NCI-H446 (cell line): ENCODE measurements around the gene GTF2IRD1.
"Not testable (repeated sequence)": the region's sequence is repeated elsewhere in the genome, so short reads cannot be mapped to it uniquely, and the experiment has no call there.

Experiments used
- DNase-seq, 2 experiments: peaks; one replicate each; lab custom pipeline; 2025; lab: John Stamatoyannopoulos, UW

GTF2IRD1 gene, protein sequence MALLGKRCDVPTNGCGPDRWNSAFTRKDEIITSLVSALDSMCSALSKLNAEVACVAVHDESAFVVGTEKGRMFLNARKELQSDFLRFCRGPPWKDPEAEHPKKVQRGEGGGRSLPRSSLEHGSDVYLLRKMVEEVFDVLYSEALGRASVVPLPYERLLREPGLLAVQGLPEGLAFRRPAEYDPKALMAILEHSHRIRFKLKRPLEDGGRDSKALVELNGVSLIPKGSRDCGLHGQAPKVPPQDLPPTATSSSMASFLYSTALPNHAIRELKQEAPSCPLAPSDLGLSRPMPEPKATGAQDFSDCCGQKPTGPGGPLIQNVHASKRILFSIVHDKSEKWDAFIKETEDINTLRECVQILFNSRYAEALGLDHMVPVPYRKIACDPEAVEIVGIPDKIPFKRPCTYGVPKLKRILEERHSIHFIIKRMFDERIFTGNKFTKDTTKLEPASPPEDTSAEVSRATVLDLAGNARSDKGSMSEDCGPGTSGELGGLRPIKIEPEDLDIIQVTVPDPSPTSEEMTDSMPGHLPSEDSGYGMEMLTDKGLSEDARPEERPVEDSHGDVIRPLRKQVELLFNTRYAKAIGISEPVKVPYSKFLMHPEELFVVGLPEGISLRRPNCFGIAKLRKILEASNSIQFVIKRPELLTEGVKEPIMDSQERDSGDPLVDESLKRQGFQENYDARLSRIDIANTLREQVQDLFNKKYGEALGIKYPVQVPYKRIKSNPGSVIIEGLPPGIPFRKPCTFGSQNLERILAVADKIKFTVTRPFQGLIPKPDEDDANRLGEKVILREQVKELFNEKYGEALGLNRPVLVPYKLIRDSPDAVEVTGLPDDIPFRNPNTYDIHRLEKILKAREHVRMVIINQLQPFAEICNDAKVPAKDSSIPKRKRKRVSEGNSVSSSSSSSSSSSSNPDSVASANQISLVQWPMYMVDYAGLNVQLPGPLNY

GRCh38 chr7:74453322-74454011, at the start of gene GTF2IRD1:
TSS of gene GTF2IRD1 (plus strand) at chr7:74453906. CDS start at chr7:74508081, 54,175 bp downstream.
- peak; percentile 10 to 53 for DNase-seq

DNA sequence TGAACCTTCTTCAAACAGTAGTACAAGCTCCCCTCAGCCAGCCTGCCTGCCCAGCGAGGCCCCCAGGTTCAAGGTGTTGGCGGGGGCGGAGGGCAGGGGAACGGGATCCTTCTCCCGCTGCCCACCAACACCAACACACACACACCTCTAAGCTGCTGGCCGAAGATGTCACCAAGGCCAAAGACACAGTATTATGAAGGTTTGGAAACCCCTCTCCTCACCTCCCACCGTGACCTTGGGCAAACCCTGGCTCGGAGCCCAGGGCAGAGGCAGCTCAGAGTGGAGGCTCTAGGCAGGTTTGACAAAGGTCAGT, 49.4 kb upstream of the GTF2IRD1 start:
- DNase-seq: no peak

DNA sequence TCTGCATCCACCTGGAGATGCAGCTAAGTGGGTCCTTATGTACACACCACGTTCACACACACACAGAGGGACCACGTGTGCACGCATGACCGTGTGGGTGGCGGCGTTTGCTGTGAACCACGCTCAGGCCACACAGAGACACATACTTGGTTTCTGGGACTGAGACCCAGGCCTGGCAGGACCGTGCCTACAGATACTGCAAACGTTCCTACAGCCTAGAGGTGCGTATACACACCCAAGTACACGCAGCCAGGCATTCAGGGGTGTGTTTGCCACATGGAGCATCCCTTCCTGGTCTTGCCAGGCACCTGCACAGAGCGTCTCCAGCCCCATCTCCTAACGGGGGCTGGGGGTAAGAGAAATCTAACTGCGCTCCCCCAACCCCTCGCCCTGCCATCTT, 49.0 kb upstream of the GTF2IRD1 start:
- no peak for DNase-seq

- DNase-seq: no peak
Observed at GRCh38 chr7:74405191-74405898, 48.4 kb upstream of the GTF2IRD1 start.

GRCh38 chr7:74405899-74406512, 47.7 kb upstream of the GTF2IRD1 start:
- DNase-seq: no peak

- no peak for DNase-seq
Observed at GRCh38 chr7:74407958-74408357, 45.7 kb upstream of the GTF2IRD1 start.

- DNase-seq: no peak
Observed at GRCh38 chr7:74409571-74409970, 44.1 kb upstream of the GTF2IRD1 start.

- DNase-seq: no peak
Observed at GRCh38 chr7:74410772-74411171, 42.9 kb upstream of the GTF2IRD1 start.

DNA sequence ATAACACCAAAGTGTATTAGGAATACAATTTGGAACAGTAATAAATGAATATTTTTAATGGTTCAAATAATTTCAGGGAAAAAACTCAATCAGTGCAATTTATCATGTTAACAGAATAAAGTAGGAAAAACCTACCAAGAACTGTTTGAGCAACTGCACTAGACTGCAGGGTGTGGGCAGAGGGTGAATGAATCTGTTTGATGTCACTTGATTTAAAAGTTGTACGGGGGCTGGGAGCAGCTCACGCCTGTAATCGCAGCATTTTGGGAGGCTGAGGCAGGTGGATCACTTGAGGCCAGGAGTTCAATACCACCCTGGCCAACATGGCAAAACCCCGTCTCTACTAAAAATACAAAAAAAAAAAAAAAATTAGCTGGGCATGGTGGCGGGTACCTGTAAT, 42.1 kb upstream of the GTF2IRD1 start:
- DNase-seq: not testable (repeated sequence)

DNA sequence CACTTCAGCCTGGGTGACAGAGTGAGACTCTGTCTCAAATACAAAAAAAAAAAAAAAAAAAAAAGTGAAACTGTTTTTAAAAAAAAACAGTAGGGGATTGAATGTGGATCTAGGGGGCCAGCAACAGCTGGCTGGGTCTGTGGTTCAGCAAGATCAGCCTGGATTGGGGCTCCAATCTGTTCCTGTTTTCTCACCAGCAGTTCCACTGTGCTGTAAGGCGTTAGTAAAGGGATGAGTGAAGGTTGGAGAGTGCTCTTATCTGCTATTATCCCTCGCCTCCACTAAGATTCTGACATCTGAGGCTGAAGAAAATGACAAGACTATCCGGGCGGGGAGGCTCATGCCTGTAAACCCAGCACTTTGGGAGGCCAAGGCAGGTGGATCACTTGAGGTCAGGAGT, 41.6 kb upstream of the GTF2IRD1 start:
- no peak for DNase-seq

GRCh38 chr7:74412603-74413002, 41.1 kb upstream of the GTF2IRD1 start:
- no peak for DNase-seq

GRCh38 chr7:74414595-74415333, 38.9 kb upstream of the GTF2IRD1 start:
- not testable (repeated sequence) for DNase-seq

DNA sequence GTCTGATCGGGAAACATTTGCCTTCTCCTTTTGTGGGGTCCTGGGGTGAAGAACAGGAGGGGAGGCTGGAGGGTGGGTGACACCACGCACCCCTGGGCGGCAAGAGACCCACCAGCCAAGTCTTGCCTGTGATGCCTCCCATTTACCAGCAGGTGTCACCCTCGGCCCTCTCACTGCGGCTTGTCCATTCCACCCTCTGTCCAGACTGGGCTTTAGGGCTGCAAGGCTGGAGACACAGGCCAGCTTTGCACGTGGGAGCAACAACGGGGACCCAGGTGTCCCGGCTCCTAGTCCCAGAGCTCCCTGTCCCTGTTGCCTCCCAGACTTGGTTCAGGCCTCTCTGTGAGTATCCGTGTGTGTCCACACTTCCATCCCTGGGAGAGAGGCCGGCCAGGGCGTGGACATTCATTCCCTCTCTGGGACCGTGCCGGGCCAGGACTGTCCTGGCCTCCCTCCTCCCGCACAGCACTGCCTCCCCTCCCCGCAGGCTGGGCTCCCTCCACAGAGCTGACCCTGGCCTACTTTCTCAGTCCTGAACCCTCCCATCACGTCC, 36.2 kb upstream of the GTF2IRD1 start:
- peak in 1 of 2 experiments; percentile 37 for DNase-seq

GRCh38 chr7:74418076-74418475, 35.6 kb upstream of the GTF2IRD1 start:
- DNase-seq: no peak

- DNase-seq: no peak
Observed at GRCh38 chr7:74418538-74418937, 35.2 kb upstream of the GTF2IRD1 start.

DNA sequence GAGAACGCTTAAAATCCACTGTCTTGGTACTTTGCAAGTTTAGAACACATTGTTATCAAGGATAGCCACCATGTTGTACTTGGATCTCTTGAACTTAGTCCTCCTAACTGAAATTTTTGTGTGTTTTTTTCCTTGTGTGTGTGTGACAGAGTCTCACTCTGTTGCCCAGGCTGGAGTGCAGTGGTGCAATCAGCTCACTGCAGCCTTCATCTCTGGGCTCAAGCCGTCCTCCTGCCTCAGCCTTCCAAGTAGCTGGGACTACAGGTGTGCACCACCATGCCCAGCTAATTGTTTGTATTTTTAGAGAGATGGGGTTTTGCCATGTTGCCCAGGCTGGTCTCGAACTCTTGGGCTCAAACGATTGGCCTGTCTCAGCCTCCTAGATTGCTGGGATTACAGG, 34.5 kb upstream of the GTF2IRD1 start:
- DNase-seq: not testable (repeated sequence)

DNA sequence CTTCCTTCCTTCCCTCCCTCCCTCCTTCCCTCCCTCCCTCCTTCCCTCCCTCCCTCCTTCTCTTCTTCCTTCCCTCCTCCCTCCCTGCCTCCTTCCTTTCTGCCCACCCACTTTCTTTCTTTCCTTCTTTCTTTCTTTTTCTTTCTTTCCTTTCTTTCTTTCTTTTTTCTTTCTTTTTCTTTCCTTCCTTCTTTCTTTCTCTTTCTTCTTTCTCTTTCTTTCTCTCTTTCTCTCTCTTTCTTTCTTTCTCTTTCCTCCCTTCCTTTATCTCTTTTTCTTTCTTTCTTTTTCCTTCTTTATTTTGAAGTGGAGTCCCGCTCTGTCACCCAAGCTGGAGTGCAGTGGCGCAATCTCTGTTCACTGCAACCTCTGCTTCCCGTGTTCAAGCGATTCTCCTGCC, 33.7 kb upstream of the GTF2IRD1 start:
- DNase-seq: no peak

GRCh38 chr7:74424291-74424880, 29.3 kb upstream of the GTF2IRD1 start:
- DNase-seq: no peak

DNA sequence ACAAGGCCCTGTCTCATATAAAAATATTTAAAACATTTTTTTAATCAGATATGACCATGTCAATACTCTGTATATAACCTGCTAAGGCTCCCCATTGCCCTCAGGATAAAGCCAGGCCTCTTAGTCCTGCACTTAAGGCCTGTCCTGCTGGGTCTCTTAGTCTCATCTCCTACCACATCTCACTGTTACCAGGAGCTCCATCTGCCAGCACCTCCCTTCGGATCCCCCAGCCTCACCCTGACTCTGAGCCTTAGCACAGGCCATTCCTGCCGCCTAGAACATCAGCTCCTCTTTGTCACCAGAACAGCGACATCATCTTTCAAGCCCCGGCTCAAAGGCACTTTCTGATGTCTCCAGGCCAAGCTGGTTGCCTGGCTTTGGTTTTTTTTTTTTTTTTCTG, 25.7 kb upstream of the GTF2IRD1 start:
- DNase-seq: no peak
